ENCODE results near the gene PDGFC. TPM values are rescaled to one million over a fixed set of nuclear protein-coding genes. Genes with fewer than 3 reads are reported as not detected.

Gene PDGFC
- total and polyA plus RNA-seq, 2 of the 13 experiments (the other 11 are each of a cell fraction or from before 2014, with no cell fraction given), result 4.6 to 9.1 TPM

Small RNA genes within 50 kb of the gene (small RNA-seq; reads per million reads assigned to genes)
- gene AC092608.2 (ENCODE audit: insufficient read depth in 2 of 3, insufficient read length in 3 of 3, low read depth in 2 of 3, low replicate concordance in 1 of 3), result 0 reads per million in 3 experiments

Other genes starting within 250 kb of the PDGFC start
- gene GLRB, start 104.4 kb upstream of the PDGFC start, total RNA-seq (2016; rRNA removed; fragmentation: Illumina TruSeq; extraction: Trizol), result 0.24 TPM in 1 of 2 replicates, not detected in the other
- gene GLRB, start 104.4 kb upstream of the PDGFC start, polyA plus RNA-seq (2011; rRNA removed), result 0.07 and 0.17 TPM in 2 replicates
- gene GRIA2, start 248.9 kb upstream of the PDGFC start, total RNA-seq (2016; rRNA removed; fragmentation: Illumina TruSeq; extraction: Trizol), result not detected in 2 replicates
- gene GRIA2, start 248.9 kb upstream of the PDGFC start, polyA plus RNA-seq (2011; rRNA removed), result not detected in 2 replicates

Measured in HepG2 (cell line).